HG03196 (cell line): ENCODE measurements around the gene ZNF440.

ENCODE experiments used
- ATAC-seq: cut with Tn5 transposase; IDR thresholded peaks from one replicate; pipeline ENCODE4 v1.9.1; 2021; ENCODE audit not compliant: unreplicated experiment

The ZNF440 gene

GRCh38 chr19:11882606-11883005, 68.5 kb downstream of the ZNF440 start:
- no peak for ATAC-seq
